ENCODE measurements around the gene ANAPC5.
"Not testable (repeated sequence)": the region's sequence is repeated elsewhere in the genome, so short reads cannot be mapped to it uniquely, and the experiment has no call there.

Gene ANAPC5

GRCh38 chr12:121287267-121287954, 64.8 kb downstream of the ANAPC5 start:
- peak in 1 of 51 donors; percentile 10 for DNase-seq

DNA sequence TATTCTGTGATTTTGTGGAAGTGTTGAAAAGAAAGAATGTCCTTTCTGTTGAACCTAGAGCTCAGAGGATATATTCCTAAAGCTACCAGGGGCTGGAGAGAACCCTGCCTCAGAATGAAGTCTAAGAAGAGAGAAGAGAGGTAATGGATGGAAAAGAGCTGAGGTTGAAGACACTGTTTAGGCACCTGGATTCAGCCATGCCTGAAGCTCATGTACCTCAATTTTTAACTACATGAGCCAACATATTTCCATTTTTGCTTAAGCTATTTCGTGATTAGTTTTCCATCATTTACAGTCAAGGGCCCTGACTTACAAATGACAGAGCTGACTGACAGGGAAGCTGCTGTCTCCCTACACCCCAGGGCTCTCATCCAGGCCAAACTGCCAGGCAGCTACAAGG, 66.4 kb downstream of the ANAPC5 start:
- DNase-seq: no peak

- DNase-seq: no peak
Observed at GRCh38 chr12:121284551-121285390, 67.4 kb downstream of the ANAPC5 start.

DNA sequence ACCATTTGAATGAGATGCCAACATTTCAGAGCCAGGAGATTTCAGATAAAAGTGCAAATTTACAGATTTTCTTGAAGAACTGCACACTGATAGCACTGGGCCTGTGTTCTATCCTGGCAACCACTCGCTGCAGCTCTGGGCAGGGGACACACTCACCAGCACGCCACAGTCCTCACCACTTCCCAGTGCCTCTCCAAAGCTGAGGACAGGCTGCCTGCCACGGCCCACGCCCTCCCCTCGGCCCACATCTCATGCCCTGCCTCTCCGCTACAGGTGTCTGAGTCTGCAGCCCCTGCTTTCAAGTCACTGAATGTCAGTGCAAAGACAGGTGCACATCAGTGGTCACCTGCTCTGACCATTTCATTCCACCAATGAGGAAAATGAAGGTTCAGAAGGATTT, 68.4 kb downstream of the ANAPC5 start:
- no peak for DNase-seq

DNA sequence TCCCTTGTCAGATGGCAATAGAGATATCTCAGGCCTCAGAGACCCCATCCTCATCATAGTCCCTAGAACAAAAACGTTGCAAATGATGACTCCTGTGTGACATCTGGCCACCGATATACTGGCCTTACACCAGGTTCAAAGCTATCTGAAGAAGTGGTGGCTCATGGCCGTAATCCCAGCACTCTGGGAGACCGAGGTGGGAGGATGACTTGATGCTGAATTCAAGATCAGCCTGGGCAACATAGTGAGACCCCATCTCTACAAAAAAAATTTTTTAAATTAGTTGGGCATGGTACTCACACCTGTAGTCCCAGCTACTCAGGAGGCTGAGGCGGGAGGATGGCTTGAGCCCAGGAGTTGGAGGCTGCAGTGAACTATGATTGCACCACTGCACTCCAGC, 68.8 kb downstream of the ANAPC5 start:
- DNase-seq: no peak

GRCh38 chr12:121282910-121283309, 69.3 kb downstream of the ANAPC5 start:
- DNase-seq: not testable (repeated sequence)

DNA sequence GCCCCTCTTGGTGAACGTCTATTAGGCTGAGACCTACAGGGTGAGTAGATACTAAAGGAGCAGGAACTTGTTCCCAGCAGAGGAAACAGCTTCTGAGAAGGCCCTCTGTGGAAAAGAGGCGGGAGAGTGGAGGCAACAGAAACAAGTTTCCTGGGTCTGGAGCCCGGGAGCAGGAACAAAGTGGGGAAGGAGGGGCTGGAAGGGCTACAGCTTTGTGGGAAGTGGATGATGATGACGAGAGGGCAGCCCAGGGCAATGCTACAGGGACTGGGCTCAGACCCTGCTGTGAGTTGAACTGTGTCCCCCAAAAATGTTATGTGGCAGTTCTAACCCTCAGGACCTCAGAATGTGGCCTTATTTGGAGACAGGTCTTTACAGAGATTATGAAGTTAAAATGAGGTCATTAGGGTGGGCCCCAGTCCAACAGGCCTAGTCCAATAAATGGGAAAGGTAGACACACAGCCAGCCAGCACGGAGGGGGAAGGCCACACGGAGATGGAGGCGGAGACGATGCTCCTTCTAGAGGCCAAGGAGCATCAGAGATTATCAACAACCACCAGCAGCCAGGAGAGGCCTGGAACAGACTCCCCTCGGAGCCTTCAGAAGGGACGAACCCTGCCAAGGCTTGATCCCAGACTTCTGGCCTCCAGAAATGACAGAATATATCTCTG, 70.0 kb downstream of the ANAPC5 start:
- DNase-seq: no peak

DNA sequence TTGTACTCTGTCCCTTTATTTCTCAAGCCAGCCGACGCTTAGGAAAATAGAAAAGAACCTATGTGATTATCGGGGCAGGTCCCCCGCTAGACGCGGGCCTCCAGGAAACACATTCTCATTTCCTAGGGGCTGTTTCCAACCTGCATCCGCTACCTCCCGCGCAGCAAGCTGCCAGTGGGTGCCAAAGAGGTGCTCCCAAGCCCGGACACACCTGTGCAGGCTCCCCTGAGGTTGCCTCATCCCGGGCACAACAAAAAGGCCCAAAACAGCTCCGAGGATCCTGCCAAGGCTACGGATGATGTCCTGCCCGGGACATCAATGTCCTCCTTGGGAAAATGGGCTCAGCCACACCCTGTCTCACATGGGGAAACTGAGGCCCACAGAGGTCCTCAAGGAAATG, 71.1 kb downstream of the ANAPC5 start:
- not testable (repeated sequence) for DNase-seq

GRCh38 chr12:121280531-121280930, 71.7 kb downstream of the ANAPC5 start:
- not testable (repeated sequence) for DNase-seq

DNA sequence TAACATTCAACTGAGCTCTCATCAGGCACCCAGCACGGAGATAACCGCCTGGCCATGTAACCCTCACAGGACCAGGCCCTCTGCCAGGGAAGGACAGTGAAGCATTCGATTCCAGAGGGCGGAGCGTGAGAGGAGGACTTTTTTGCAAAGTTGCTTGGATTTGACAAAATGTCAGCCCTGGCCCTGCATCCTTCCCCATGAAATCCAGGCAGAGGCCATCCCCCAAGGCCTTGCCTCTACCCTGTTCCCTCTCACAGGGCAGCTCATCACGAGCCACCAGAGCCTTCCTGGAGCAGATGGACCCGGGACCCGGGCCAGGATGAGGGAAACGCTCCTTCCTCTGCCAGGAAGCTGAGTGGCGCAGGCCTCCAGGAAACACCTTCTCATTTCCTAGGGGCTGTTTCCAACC, 72.7 kb downstream of the ANAPC5 start:
- peak in 20 of 51 donors; percentile 6 to 60 (median 30) for DNase-seq

- DNase-seq: peak in 4 of 51 donors; percentile 9 to 17 (median 10)
Observed at GRCh38 chr12:121279071-121279375, 73.2 kb downstream of the ANAPC5 start.

DNA sequence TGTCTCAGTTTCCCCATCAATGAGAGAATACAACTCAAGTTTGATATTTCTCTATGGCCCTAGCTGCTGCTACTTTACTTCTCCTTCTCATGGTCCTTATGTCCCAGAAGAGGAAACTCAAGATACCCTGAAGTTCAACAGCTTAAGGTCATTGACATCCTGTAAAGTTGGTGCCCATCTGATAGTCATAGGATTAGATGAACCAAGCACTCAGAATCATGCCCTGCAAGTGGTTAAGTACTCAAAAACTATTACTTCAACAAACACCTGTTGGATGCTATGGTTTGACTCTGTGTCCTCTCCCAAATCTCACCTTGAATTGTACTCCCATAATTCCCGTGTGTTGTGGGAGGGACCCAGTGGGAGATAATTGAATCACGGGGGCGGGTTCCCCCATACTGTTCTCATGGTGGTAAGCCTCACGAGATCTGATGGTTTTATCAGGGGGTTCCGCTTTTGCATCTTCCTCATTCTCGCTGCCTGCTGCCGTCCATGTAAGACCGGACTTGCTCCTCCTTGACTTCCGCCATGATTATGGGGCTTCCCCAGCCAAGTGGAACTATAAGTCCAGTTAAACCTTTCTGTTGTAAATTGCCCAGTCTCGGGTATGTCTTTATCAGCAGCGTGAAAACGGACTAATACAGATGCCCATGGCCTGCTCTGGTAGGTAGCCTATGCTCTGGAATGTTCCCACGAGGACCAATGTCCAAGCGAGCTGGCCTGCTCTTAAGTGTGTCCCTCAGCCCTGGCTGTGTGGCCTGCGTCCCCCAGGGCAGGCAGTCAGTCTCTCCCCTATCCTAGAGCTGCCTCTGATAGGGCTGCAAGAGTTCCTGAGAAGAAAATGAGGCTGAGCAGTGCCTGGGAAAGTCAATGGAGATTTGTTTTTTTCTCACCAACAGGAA, 73.8 kb downstream of the ANAPC5 start:
- DNase-seq: no peak

DNA sequence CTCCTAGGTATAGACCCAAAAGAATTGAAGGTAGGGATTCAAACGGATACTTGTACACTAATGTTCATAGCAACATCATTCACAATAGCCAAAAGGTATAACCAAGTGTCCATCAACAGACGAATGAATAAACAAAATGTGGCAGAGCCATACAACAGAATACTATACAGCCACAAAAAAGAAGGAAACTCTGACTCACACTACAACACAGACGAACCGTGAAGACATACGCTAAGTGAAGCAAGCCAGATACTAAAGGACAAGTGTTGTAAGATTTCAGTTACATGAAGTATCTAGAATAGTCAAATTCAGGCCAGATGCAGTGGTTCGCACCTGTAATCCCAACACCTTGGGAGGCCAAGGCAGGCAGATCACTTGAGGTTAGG, 74.8 kb downstream of the ANAPC5 start:
- DNase-seq: no peak

- no peak for DNase-seq
Observed at GRCh38 chr12:121274036-121274763, 78.0 kb downstream of the ANAPC5 start.

DNA sequence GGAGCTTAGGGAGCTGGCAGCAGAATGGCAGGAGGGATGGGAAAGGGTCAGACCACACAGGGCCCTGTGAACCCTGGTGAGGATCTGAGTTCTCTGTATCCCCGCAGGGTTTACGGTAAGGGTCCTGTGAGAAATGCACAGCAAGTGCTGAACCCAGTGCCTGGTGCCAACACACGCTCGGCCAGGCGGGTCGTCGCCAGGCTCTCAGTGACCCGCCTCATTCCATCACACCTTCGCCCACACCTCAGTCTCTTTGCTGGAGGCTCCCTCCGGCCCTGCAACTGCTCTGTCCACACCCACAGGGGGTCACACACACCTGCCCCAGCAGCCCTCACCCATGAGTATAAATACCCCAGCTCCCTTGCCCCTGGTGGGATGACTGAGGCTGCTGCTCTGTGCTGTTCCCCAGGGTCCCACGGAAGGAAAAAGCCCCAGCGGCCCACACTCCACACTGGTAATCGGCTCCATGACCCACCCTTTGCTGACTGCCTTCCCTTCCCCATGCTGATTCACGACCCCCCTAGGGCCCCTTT, 78.8 kb downstream of the ANAPC5 start:
- DNase-seq: no peak

DNA sequence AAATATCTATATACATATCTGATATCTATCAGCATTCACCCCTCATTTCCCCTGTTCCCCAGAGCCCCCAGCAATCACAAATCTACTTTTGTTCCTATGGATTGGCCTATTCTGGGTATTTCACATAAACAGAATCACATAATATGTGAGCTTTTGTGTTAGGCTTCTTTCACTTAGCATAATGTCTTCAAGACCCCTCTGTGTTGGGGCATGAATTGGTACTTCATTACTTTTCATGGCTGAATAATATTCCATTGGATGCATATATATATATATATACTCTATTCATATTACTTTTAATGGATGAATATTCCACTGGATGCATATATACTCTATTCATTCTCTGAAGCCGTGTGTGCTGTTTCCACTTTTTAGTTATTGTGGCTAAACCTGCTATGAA, 84.4 kb downstream of the ANAPC5 start:
- no peak for DNase-seq

DNA sequence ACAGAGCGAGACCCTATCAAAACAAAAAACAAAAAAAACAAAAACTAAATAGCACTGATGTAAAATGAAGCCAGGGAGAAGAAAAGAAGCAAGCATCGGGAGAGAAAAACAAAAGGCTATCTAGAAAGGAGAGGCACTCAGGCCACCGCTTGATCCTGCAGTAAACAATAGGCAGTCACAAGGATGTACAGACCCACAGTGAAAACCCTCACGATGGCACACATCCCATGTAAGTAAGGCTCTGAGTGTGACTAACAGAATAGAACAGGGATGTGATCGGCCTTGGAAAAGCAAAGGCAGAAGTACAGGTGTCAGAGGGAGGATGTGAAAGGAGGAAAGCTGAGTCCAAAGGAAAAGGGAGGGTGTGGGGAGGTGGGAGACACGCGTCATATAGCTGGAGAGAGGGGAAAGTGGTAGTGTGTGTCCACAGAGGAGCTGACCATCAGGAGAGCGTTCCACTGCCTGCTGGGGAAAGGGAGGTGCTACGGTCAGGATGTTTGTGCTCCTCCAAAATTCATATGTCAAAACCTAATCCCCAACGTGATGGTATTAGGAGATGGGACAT, 87.2 kb downstream of the ANAPC5 start:
- peak in 2 of 51 donors; percentile 4 to 15 for DNase-seq

- DNase-seq: no peak
Observed at GRCh38 chr12:121264135-121264534, 88.1 kb downstream of the ANAPC5 start.

GRCh38 chr12:121263206-121263935, 88.8 kb downstream of the ANAPC5 start:
- no peak for DNase-seq
